Peyer's patch (tissue), 4 donors: ENCODE results near the gene CDON. TPM values are rescaled to one million over a fixed set of nuclear protein-coding genes. Genes with fewer than 3 reads are reported as not detected.
A peak's percentile ranks its signal among the peaks of the same experiment; 100 is the strongest.
"Not testable (repeated sequence)": the region's sequence is repeated elsewhere in the genome, so short reads cannot be mapped to it uniquely, and the experiment has no call there.

Experiments used
- DNase-seq, 3 donors: peaks; one replicate each; pipeline ENCODE4 v3.0.0-alpha.2; 2017 to 2019
- H3K27ac ChIP-seq, 4 donors: fragments of 200-600 bp; sonication (generic); one replicate each; pipeline ENCODE4 v1.5.1; 2016 to 2019
- H3K27me3 ChIP-seq, 2 donors: fragments of 200-600 bp; sonication (generic); one replicate each; pipeline ENCODE4 v1.5.1; 2019
- H3K36me3 ChIP-seq, 3 donors: fragments of 200-600 bp; sonication (generic); one replicate each; pipeline ENCODE4 v1.5.1; 2016 to 2019
- H3K4me1 ChIP-seq, 4 donors: fragments of 200-600 bp; sonication (generic); one replicate each; pipeline ENCODE4 v1.5.1; 2016 to 2019
- H3K4me3 ChIP-seq, 4 donors: fragments of 200-600 bp; sonication (generic); 1 replicate in 3 of 4; 2 replicates in 1 of 4; pipeline ENCODE4 v1.5.1; 2016 to 2019; ENCODE audit warnings: mild to moderate bottlenecking in 1 of 4
- H3K9me3 ChIP-seq, 4 donors: fragments of 200-600 bp; sonication (generic); one replicate each; pipeline ENCODE4 v1.5.1; 2016 to 2019; ENCODE audit warnings: mild to moderate bottlenecking in 1 of 4
- CTCF ChIP-seq, 6 experiments: fragments of 450-650 bp in 4 of 6; fragments of 200-600 bp in 2 of 6; sonication (generic) in 1 of 6; IDR thresholded peaks; one replicate each; pipeline ENCODE4 v1.5.1; 2017 to 2019; ENCODE audit warnings: antibody characterized with exemption in 6 of 6, mild to moderate bottlenecking in 3 of 6, moderate library complexity in 1 of 6
- POLR2A ChIP-seq, 2 donors: fragments of 450-650 bp; IDR thresholded peaks; one replicate each; pipeline ENCODE4 v1.5.1; 2017; ENCODE audit warnings: antibody characterized with exemption in 2 of 2, mild to moderate bottlenecking in 2 of 2, moderate library complexity in 2 of 2
- total RNA-seq, 4 donors: library from RNA; depleted of rRNA; stranded (reverse); fragments of >200 nt; gene quantifications; one replicate each; pipeline ENCODE4 v1.1.0, GENCODE V29; 2016

The CDON gene
- total RNA-seq, 4 donors from 2014 or later = 1.9 to 8.0 (median 3.8) TPM

- TF ChIP-seq POLR2A (IDR thresholded peaks at IDR 0.05) = no peak
- TF ChIP-seq CTCF (IDR thresholded peaks at IDR 0.05) = no peak
- no peaks in the 10 kb centered on the region for H3K4me1 ChIP-seq
- H3K36me3 ChIP-seq = no peaks in the 10 kb centered on the region
- no peak overlapping the region for H3K4me3 ChIP-seq
- no peaks in the 10 kb centered on the region for H3K9me3 ChIP-seq
- H3K27me3 ChIP-seq = no peaks in the 10 kb centered on the region
- no peak overlapping the region for H3K27ac ChIP-seq
- no peak for DNase-seq
Measured at GRCh38 chr11:126029237-126029636, 33.4 kb downstream of the CDON start.

GRCh38 chr11:126028534-126028933, 34.1 kb downstream of the CDON start:
- DNase-seq, H3K27me3 ChIP-seq, H3K36me3 ChIP-seq, H3K9me3 ChIP-seq, H3K27ac ChIP-seq, H3K4me1 ChIP-seq, H3K4me3 ChIP-seq: not testable (repeated sequence)

GRCh38 chr11:126026579-126026978, 36.1 kb downstream of the CDON start:
- Histone ChIP-seq H3K4me1 (no peaks in the 10 kb centered on the region), H3K9me3 (no peaks in the 10 kb centered on the region), H3K27me3 (no peaks in the 10 kb centered on the region), H3K36me3 (no peaks in the 10 kb centered on the region), H3K27ac (no peak overlapping the region), H3K4me3 (no peak overlapping the region)
- no peak for DNase-seq
- TF ChIP-seq POLR2A (IDR thresholded peaks at IDR 0.05) = no peak
- no peak for TF ChIP-seq CTCF (IDR thresholded peaks at IDR 0.05)

- Histone ChIP-seq H3K9me3 (no peaks in the 10 kb centered on the region), H3K4me1 (no peaks in the 10 kb centered on the region), H3K36me3 (no peaks in the 10 kb centered on the region), H3K27me3 (no peaks in the 10 kb centered on the region), H3K4me3 (no peak overlapping the region), H3K27ac (no peak overlapping the region)
- no peak for TF ChIP-seq POLR2A (IDR thresholded peaks at IDR 0.05)
- no peak for TF ChIP-seq CTCF (IDR thresholded peaks at IDR 0.05)
- no peak for DNase-seq
Measured at GRCh38 chr11:126025822-126026221, 36.8 kb downstream of the CDON start.

GRCh38 chr11:126024123-126024522, 38.5 kb downstream of the CDON start:
- Histone ChIP-seq H3K27me3 (no peaks in the 10 kb centered on the region), H3K4me1 (no peaks in the 10 kb centered on the region), H3K36me3 (peaks cover 0 to 4% (median 0%) of the 10 kb centered on the region in 3 donors), H3K4me3 (no peak overlapping the region), H3K9me3 (no peaks in the 10 kb centered on the region), H3K27ac (peak overlapping the region in 1 of 4 donors; percentile 26)
- DNase-seq = no peak
- TF ChIP-seq POLR2A (IDR thresholded peaks at IDR 0.05) = no peak
- no peak for TF ChIP-seq CTCF (IDR thresholded peaks at IDR 0.05)

- H3K4me1 ChIP-seq = no peaks in the 10 kb centered on the region
- DNase-seq = no peak
- TF ChIP-seq CTCF (IDR thresholded peaks at IDR 0.05) (no peak), POLR2A (IDR thresholded peaks at IDR 0.05) (no peak)
- H3K27me3 ChIP-seq = no peaks in the 10 kb centered on the region
- no peak overlapping the region for H3K27ac ChIP-seq
- no peak overlapping the region for H3K4me3 ChIP-seq
- H3K36me3 ChIP-seq = no peaks in the 10 kb centered on the region
- H3K9me3 ChIP-seq = no peaks in the 10 kb centered on the region
Measured at GRCh38 chr11:126012852-126013251, 49.8 kb downstream of the CDON start.
